Upper lobe of right lung (tissue), 1 donor: ENCODE measurements around the gene AMIGO2. TPM values are rescaled to one million over a fixed set of nuclear protein-coding genes. Genes with fewer than 3 reads are reported as not detected.

ENCODE experiments used
- ATAC-seq: fragments of 200-7000 bp; cut with Tn5 transposase; one replicate; pipeline ENCODE4 v1.9.1; 2020; ENCODE audit warnings: mild to moderate bottlenecking, moderate library complexity
- DNase-seq: peaks from one replicate; pipeline ENCODE4 v3.0.0-alpha.2; 2020
- H3K27ac ChIP-seq: fragments of 200-600 bp; one replicate; pipeline ENCODE4 v1.8.0; 2022
- H3K27me3 ChIP-seq: fragments of 200-600 bp; one replicate; pipeline ENCODE4 v1.8.0; 2022; ENCODE audit warnings: mild to moderate bottlenecking
- H3K36me3 ChIP-seq: fragments of 200-600 bp; one replicate; pipeline ENCODE4 v1.8.0; 2022
- H3K4me1 ChIP-seq: fragments of 200-600 bp; one replicate; pipeline ENCODE4 v1.8.0; 2022
- H3K4me3 ChIP-seq: fragments of 200-600 bp; one replicate; pipeline ENCODE4 v1.8.0; 2022; ENCODE audit warnings: mild to moderate bottlenecking
- H3K9me3 ChIP-seq: fragments of 200-600 bp; one replicate; pipeline ENCODE4 v1.8.0; 2022
- intact Hi-C: fragments of 100-400 bp; cut with DNase I; formaldehyde crosslinking; loops from one replicate; pipeline ENCODE4 v1.11.0; 2022
- total RNA-seq: library from RNA; stranded (reverse); fragmentation: NEBNext Ultra II Directional; extraction: Animal tissue kit (Norgen Biotek cat#: 25700); gene quantifications from one replicate; pipeline ENCODE4 v1.2.1, GENCODE V29; 2021
- TF ChIP-seq, protein P1 (sequence below): fragments of 200-600 bp; IDR thresholded peaks from one replicate; pipeline ENCODE4 v1.8.0; 2022; ENCODE audit warnings: antibody characterized with exemption
- donor health status: DM: no; HTN: yes; CAD: no; lungs with severe emphysema.

AMIGO2 gene
- total RNA-seq, 1 donor from 2014 or later, result 22.8 TPM

- Histone ChIP-seq H3K27ac (no peak overlapping the region), H3K4me1 (peaks cover 18% of the 10 kb centered on the region), H3K9me3 (no peaks in the 10 kb centered on the region), H3K4me3 (no peak overlapping the region), H3K36me3 (no peaks in the 10 kb centered on the region), H3K27me3 (no peaks in the 10 kb centered on the region)
- intact Hi-C loops, result no loop called here
- TF ChIP-seq, protein P1, sequence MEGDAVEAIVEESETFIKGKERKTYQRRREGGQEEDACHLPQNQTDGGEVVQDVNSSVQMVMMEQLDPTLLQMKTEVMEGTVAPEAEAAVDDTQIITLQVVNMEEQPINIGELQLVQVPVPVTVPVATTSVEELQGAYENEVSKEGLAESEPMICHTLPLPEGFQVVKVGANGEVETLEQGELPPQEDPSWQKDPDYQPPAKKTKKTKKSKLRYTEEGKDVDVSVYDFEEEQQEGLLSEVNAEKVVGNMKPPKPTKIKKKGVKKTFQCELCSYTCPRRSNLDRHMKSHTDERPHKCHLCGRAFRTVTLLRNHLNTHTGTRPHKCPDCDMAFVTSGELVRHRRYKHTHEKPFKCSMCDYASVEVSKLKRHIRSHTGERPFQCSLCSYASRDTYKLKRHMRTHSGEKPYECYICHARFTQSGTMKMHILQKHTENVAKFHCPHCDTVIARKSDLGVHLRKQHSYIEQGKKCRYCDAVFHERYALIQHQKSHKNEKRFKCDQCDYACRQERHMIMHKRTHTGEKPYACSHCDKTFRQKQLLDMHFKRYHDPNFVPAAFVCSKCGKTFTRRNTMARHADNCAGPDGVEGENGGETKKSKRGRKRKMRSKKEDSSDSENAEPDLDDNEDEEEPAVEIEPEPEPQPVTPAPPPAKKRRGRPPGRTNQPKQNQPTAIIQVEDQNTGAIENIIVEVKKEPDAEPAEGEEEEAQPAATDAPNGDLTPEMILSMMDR, result no peak
- no peak for DNase-seq
- ATAC-seq, result peak; percentile 28
Measured at GRCh38 chr12:47088021-47088944, 8.5 kb upstream of the AMIGO2 start.

- Histone ChIP-seq H3K36me3 (no peaks in the 10 kb centered on the region), H3K4me3 (no peak overlapping the region), H3K4me1 (peaks cover 26% of the 10 kb centered on the region), H3K27me3 (no peaks in the 10 kb centered on the region), H3K9me3 (no peaks in the 10 kb centered on the region), H3K27ac (no peak overlapping the region)
- ATAC-seq (no peak), DNase-seq (no peak)
- intact Hi-C loops, result no loop called here
- TF ChIP-seq, protein P1, result no peak
Measured at GRCh38 chr12:47087088-47087688, 7.4 kb upstream of the AMIGO2 start.

GRCh38 chr12:47085815-47086252 is 6.1 kb upstream of the AMIGO2 start:
- ATAC-seq (peak; percentile 74), DNase-seq (no peak)
- Histone ChIP-seq H3K4me3 (no peak overlapping the region), H3K4me1 (peaks cover 26% of the 10 kb centered on the region), H3K9me3 (no peaks in the 10 kb centered on the region), H3K27me3 (no peaks in the 10 kb centered on the region), H3K27ac (no peak overlapping the region), H3K36me3 (no peaks in the 10 kb centered on the region)
- TF ChIP-seq, protein P1, result no peak
- intact Hi-C loops, result no loop called here

- Histone ChIP-seq H3K27ac (no peak overlapping the region), H3K4me3 (no peak overlapping the region), H3K4me1 (peaks cover 26% of the 10 kb centered on the region), H3K9me3 (no peaks in the 10 kb centered on the region), H3K27me3 (no peaks in the 10 kb centered on the region), H3K36me3 (no peaks in the 10 kb centered on the region)
- TF ChIP-seq, protein P1, result no peak
- intact Hi-C loops, result no loop called here
- DNase-seq, result no peak
- no peak for ATAC-seq
Measured at GRCh38 chr12:47084172-47084571, 4.4 kb upstream of the AMIGO2 start.

DNA sequence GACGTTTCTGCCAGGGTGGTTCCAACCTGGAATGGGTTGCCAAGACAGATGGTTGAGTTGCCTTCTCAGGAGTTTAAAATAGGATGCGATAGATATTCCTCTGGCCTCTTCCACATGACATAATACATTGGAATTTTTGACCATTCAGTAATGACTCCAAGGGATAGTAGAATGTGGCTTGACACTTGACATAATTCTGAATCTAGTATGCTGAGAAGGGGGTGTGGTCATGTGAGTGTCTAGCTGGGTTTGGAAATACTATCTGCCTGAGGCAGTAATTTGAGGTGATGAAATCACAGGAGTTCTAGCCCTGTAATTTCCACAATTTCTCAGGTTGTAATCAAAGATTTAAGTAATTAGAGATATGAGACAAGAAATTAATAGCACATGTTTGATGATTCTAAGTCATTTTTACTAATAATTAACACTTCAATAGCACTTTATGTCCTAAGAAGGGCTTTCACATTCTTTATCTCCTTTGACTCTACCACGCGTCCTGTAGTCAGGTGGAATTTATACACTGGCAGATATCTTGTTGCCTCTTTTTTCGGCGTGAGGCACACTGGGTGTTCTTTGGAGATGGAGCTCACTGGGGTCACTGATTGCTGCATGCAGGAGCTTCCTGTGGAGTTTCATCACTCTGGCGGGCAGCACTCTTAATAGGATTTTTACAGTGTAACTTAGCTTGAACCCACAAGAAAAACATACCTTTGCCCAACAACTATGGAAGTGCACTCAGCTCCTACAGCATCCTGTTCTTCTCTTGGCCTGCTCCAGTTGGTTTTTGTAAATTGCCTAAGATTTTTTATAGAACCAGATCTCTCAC is 3.2 kb upstream of the AMIGO2 start:
- TF ChIP-seq, protein P1, result no peak
- no peak overlapping the region for H3K4me3 ChIP-seq
- ATAC-seq (peak; percentile 39), DNase-seq (no peak)
- intact Hi-C loops, result no loop called here
- peaks cover 36% of the 10 kb centered on the region for H3K4me1 ChIP-seq
- H3K9me3 ChIP-seq, result no peaks in the 10 kb centered on the region
- H3K27me3 ChIP-seq, result no peaks in the 10 kb centered on the region
- peak overlapping the region; percentile 14 for H3K27ac ChIP-seq
- no peaks in the 10 kb centered on the region for H3K36me3 ChIP-seq
